Loucy (cell line): ENCODE data around the gene MT1H.

Experiments used
- H2AFZ ChIP-seq: fragments of 200-600 bp; sonication (generic); 2 replicates; pipeline ENCODE4 v1.6.0; 2016; ENCODE audit warnings: antibody characterized with exemption, mild to moderate bottlenecking, low read length, moderate library complexity
- H3F3A ChIP-seq: fragments of 200-600 bp; 2 replicates; pipeline ENCODE4 v1.6.0; 2016; ENCODE audit warnings: antibody characterized with exemption, low read depth, mild to moderate bottlenecking
- H3K27me3 ChIP-seq: fragments of 200-600 bp; sonication (generic); 2 replicates; pipeline ENCODE4 v1.6.1; 2014; ENCODE audit warnings: low read length, mild to moderate bottlenecking; ENCODE audit not compliant: insufficient read depth, poor library complexity, severe bottlenecking
- H3K36me3 ChIP-seq: fragments of 200-600 bp; sonication (generic); 2 replicates; pipeline ENCODE4 v1.6.1; 2016; ENCODE audit warnings: low read length; ENCODE audit not compliant: insufficient read depth
- H3K4me1 ChIP-seq: fragments of 200-600 bp; sonication (generic); 2 replicates; pipeline ENCODE4 v1.5.1; 2014; ENCODE audit warnings: low read length, mild to moderate bottlenecking; ENCODE audit not compliant: insufficient read depth, poor library complexity, severe bottlenecking
- H3K4me2 ChIP-seq: fragments of 200-600 bp; sonication (generic); 2 replicates; pipeline ENCODE4 v1.6.0; 2014; ENCODE audit warnings: antibody characterized with exemption, low read length, low read depth, mild to moderate bottlenecking; ENCODE audit not compliant: poor library complexity, severe bottlenecking
- H3K4me3 ChIP-seq: fragments of 200-600 bp; sonication (generic); 2 replicates; pipeline ENCODE4 v1.5.1; 2014; ENCODE audit warnings: low read length, mild to moderate bottlenecking, mixed read lengths; ENCODE audit not compliant: poor library complexity, severe bottlenecking
- H3K79me2 ChIP-seq: fragments of 200-600 bp; sonication (generic); 2 replicates; pipeline ENCODE4 v1.6.1; 2014; ENCODE audit warnings: low read length; ENCODE audit not compliant: insufficient read depth
- H3K9ac ChIP-seq: fragments of 200-600 bp; sonication (generic); 2 replicates; pipeline ENCODE4 v1.6.0; 2014; ENCODE audit warnings: mild to moderate bottlenecking, low read depth, low read length, moderate library complexity; ENCODE audit not compliant: poor library complexity, severe bottlenecking
- H3K9me2 ChIP-seq: fragments of 200-600 bp; sonication (generic); replicated peaks from 2 replicates; pipeline ENCODE4 v1.6.1; 2016; ENCODE audit warnings: low read depth, low read length, mixed read lengths
- H3K9me3 ChIP-seq: fragments of 200-600 bp; sonication (generic); 2 replicates; pipeline ENCODE4 v1.6.1; 2014; ENCODE audit warnings: mild to moderate bottlenecking, antibody characterized with exemption, low read length, low read depth; ENCODE audit not compliant: insufficient read depth
- H4K20me1 ChIP-seq: fragments of 200-600 bp; sonication (generic); 2 replicates; pipeline ENCODE4 v1.6.0; 2014; ENCODE audit warnings: antibody characterized with exemption, low read length, mild to moderate bottlenecking; ENCODE audit not compliant: insufficient read depth, poor library complexity, severe bottlenecking
- CTCF ChIP-seq: fragments of 200-600 bp; sonication (generic); conservative IDR thresholded peaks from 2 replicates; pipeline ENCODE4 v1.5.1; 2014; ENCODE audit warnings: mild to moderate bottlenecking, antibody characterized with exemption, low read length
- EZH2phosphoT487 ChIP-seq: fragments of 200-600 bp; IDR thresholded peaks from 2 replicates; pipeline ENCODE4 v1.6.1; 2018; ENCODE audit warnings: antibody characterized with exemption, mild to moderate bottlenecking, moderate library complexity, borderline replicate concordance

MT1H gene

GRCh38 chr16:56681939-56682702 is 12.5 kb downstream of the MT1H start, which contains the start of gene MT1X:
Gene MT1X, plus strand, starts transcription at chr16:56682470. Its CDS starts 71 bp downstream, at chr16:56682541.
- Histone ChIP-seq H3K79me2 (peaks cover 5% of the 10 kb centered on the region; the same call in 1 of the 2 replicates), H2AFZ (peak within 1 kb of the TSS; percentile 95), H3K9ac (peak within 1 kb of the TSS; percentile 88), H3K4me2 (peak within 1 kb of the TSS; percentile 90), H3K27me3 (no peaks in the 10 kb centered on the region), H3K9me3 (no peaks in the 10 kb centered on the region), H3F3A (no peaks in the 10 kb centered on the region), H3K4me3 (peak within 1 kb of the TSS; percentile 79), H3K9me2 (no peaks in the 10 kb centered on the region), H4K20me1 (no peaks in the 10 kb centered on the region), H3K36me3 (no peaks in the 10 kb centered on the region), H3K4me1 (peaks cover 10% of the 10 kb centered on the region)
- TF ChIP-seq EZH2phosphoT487 (no peak), CTCF (no peak)

GRCh38 chr16:56682703-56683397 is 13.2 kb downstream of the MT1H start:
- Histone ChIP-seq H3F3A (no peaks in the 10 kb centered on the region), H3K9me3 (no peaks in the 10 kb centered on the region), H2AFZ (peak overlapping the region; percentile 95), H3K36me3 (no peaks in the 10 kb centered on the region), H3K9ac (peak overlapping the region; percentile 88), H3K9me2 (no peaks in the 10 kb centered on the region), H3K27me3 (no peaks in the 10 kb centered on the region), H3K4me1 (peaks cover 10% of the 10 kb centered on the region), H3K4me2 (peak overlapping the region; percentile 90), H4K20me1 (no peaks in the 10 kb centered on the region), H3K4me3 (peak overlapping the region; percentile 79), H3K79me2 (peaks cover 5% of the 10 kb centered on the region; the same call in 1 of the 2 replicates)
- TF ChIP-seq CTCF (no peak), EZH2phosphoT487 (no peak)

- Histone ChIP-seq H3K27me3 (no peaks in the 10 kb centered on the region), H3K36me3 (no peaks in the 10 kb centered on the region), H2AFZ (no peak overlapping the region), H3K4me2 (peak overlapping the region; percentile 90), H4K20me1 (no peaks in the 10 kb centered on the region), H3K9ac (peak overlapping the region; percentile 88), H3K79me2 (peaks cover 5% of the 10 kb centered on the region; the same call in 1 of the 2 replicates), H3K4me1 (peaks cover 10% of the 10 kb centered on the region), H3K9me3 (no peaks in the 10 kb centered on the region), H3F3A (no peaks in the 10 kb centered on the region), H3K4me3 (peak overlapping the region; percentile 79), H3K9me2 (no peaks in the 10 kb centered on the region)
- no peak for TF ChIP-seq CTCF
- no peak for TF ChIP-seq EZH2phosphoT487
Observed at GRCh38 chr16:56683424-56684172, 14.0 kb downstream of the MT1H start.
